A673 (cell line): ENCODE data around the gene GRIK3.

Experiments
- CTCF ChIP-seq: fragments of 300-800, 200-600 bp; sonication (generic); conservative IDR thresholded peaks from 2 replicates; pipeline ENCODE4 v1.5.1; 2017; ENCODE audit warnings: low read depth, mild to moderate bottlenecking, antibody characterized with exemption, low read length, moderate library complexity, mixed read lengths
- EZH2 ChIP-seq: fragments of 200-600 bp; sonication (generic); IDR thresholded peaks from 2 replicates; pipeline ENCODE4 v1.6.1; 2017; ENCODE audit warnings: borderline replicate concordance, low read depth, mild to moderate bottlenecking, mixed read lengths, antibody characterized with exemption, low read length; ENCODE audit not compliant: poor library complexity, severe bottlenecking

- TF ChIP-seq CTCF (no peak), EZH2 (no peak)
Observed at GRCh38 chr1:36836916-36837315, 197.4 kb downstream of the GRIK3 start.
